GM21515 (cell line): ENCODE data around the gene DENND11.
"Not testable (repeated sequence)": the region's sequence is repeated elsewhere in the genome, so short reads cannot be mapped to it uniquely, and the experiment has no call there.

Experiments
- ATAC-seq: cut with Tn5 transposase; IDR thresholded peaks from one replicate; pipeline ENCODE4 v1.9.1; 2021; ENCODE audit not compliant: unreplicated experiment

Gene DENND11

GRCh38 chr7:141709318-141709717, 7.4 kb upstream of the DENND11 start:
- no peak for ATAC-seq

GRCh38 chr7:141708351-141708750, 6.4 kb upstream of the DENND11 start, which contains the start of gene WEE2:
TSS of gene WEE2 (plus strand) at chr7:141708353. CDS start at chr7:141708759, 406 bp downstream.
- ATAC-seq, result no peak

- no peak for ATAC-seq
These were observed 4.5 kb upstream of the DENND11 start for GRCh38 chr7:141706239-141707064.

GRCh38 chr7:141704741-141705140, 2.8 kb upstream of the DENND11 start:
- no peak for ATAC-seq

GRCh38 chr7:141704112-141704511, 2.1 kb upstream of the DENND11 start:
- ATAC-seq, result no peak

- no peak for ATAC-seq
These were observed 926 bp upstream of the DENND11 start for GRCh38 chr7:141702892-141703291.

- peak; percentile 81 for ATAC-seq
These were observed 398 bp downstream of the DENND11 start for GRCh38 chr7:141701489-141702046.

GRCh38 chr7:141700848-141701371, 1.1 kb downstream of the DENND11 start:
- ATAC-seq, result no peak

GRCh38 chr7:141700296-141700847, 1.6 kb downstream of the DENND11 start:
- ATAC-seq, result no peak

- no peak for ATAC-seq
These were observed 2.1 kb downstream of the DENND11 start for GRCh38 chr7:141699860-141700259.

- ATAC-seq, result no peak
These were observed 3.5 kb downstream of the DENND11 start for GRCh38 chr7:141698247-141699015.

- no peak for ATAC-seq
These were observed 4.6 kb downstream of the DENND11 start for GRCh38 chr7:141697211-141697871.

GRCh38 chr7:141696348-141696747, 5.6 kb downstream of the DENND11 start:
- no peak for ATAC-seq

- ATAC-seq, result no peak
These were observed 6.1 kb downstream of the DENND11 start for GRCh38 chr7:141695803-141696289.

GRCh38 chr7:141693082-141693481, 8.9 kb downstream of the DENND11 start:
- ATAC-seq, result no peak

GRCh38 chr7:141691961-141692360, 10.0 kb downstream of the DENND11 start:
- no peak for ATAC-seq

- no peak for ATAC-seq
These were observed 10.4 kb downstream of the DENND11 start for GRCh38 chr7:141691540-141691939.

- ATAC-seq, result not testable (repeated sequence)
These were observed 12.7 kb downstream of the DENND11 start for GRCh38 chr7:141689072-141689825.

- ATAC-seq, result no peak
These were observed 13.9 kb downstream of the DENND11 start for GRCh38 chr7:141688043-141688442.

GRCh38 chr7:141686670-141687069, 15.3 kb downstream of the DENND11 start:
- no peak for ATAC-seq
